Left kidney (tissue), 2 donors: ENCODE measurements around the gene HSPBP1. TPM values are rescaled to one million over a fixed set of nuclear protein-coding genes. Genes with fewer than 3 reads are reported as not detected.

ENCODE experiments used
- DNase-seq: peaks from one replicate; pipeline ENCODE4 v3.0.0-alpha.2; 2013
- polyA plus RNA-seq: library from polyadenylated mRNA; unstranded; fragments of 120-200 nt; gene quantifications from one replicate; pipeline ENCODE4 v1.2.1, GENCODE V29; 2013; ENCODE audit not compliant: insufficient read length

HSPBP1 gene
- polyA plus RNA-seq, 1 donor, result 24.0 TPM

- no peak for DNase-seq
These were observed 23.1 kb downstream of the HSPBP1 start for GRCh38 chr19:55256562-55257460.

- DNase-seq, result no peak
These were observed 24.1 kb downstream of the HSPBP1 start for GRCh38 chr19:55255618-55256423.

GRCh38 chr19:55254625-55254977 lies 25.3 kb downstream of the HSPBP1 start:
- DNase-seq, result no peak

GRCh38 chr19:55253842-55254624 lies 25.9 kb downstream of the HSPBP1 start:
- no peak for DNase-seq

- DNase-seq, result no peak
These were observed 26.9 kb downstream of the HSPBP1 start for GRCh38 chr19:55252760-55253663.

GRCh38 chr19:55251341-55252081 lies 28.4 kb downstream of the HSPBP1 start:
- DNase-seq, result no peak

GRCh38 chr19:55250262-55251036 lies 29.5 kb downstream of the HSPBP1 start:
- no peak for DNase-seq

GRCh38 chr19:55249841-55250240 lies 30.1 kb downstream of the HSPBP1 start:
- DNase-seq, result no peak

GRCh38 chr19:55248704-55249103 lies 31.2 kb downstream of the HSPBP1 start:
- DNase-seq, result no peak

- DNase-seq, result no peak
These were observed 31.7 kb downstream of the HSPBP1 start for GRCh38 chr19:55248166-55248675.

- DNase-seq, result no peak
These were observed 32.2 kb downstream of the HSPBP1 start for GRCh38 chr19:55247621-55248099.

GRCh38 chr19:55246462-55247451 lies 33.2 kb downstream of the HSPBP1 start:
- no peak for DNase-seq

- no peak for DNase-seq
These were observed 34.5 kb downstream of the HSPBP1 start for GRCh38 chr19:55245236-55245904.

GRCh38 chr19:55244004-55244680 lies 35.8 kb downstream of the HSPBP1 start:
- no peak for DNase-seq

- no peak for DNase-seq
These were observed 37.4 kb downstream of the HSPBP1 start for GRCh38 chr19:55242517-55242916.

GRCh38 chr19:55241935-55242464 lies 37.9 kb downstream of the HSPBP1 start:
- DNase-seq, result no peak
